SK-N-MC (cell line): ENCODE data around the gene PLD1.

Experiments
- EZH2 ChIP-seq: fragments of 200-600 bp; sonication (generic); IDR thresholded peaks from one replicate; pipeline ENCODE4 v1.6.1; 2017; ENCODE audit warnings: antibody characterized with exemption
- POLR2AphosphoS5 ChIP-seq: IDR thresholded peaks from 2 replicates; pipeline ENCODE4 v1.6.1; 2012; ENCODE audit warnings: mild to moderate bottlenecking, low read depth, low read length, borderline replicate concordance

DNA sequence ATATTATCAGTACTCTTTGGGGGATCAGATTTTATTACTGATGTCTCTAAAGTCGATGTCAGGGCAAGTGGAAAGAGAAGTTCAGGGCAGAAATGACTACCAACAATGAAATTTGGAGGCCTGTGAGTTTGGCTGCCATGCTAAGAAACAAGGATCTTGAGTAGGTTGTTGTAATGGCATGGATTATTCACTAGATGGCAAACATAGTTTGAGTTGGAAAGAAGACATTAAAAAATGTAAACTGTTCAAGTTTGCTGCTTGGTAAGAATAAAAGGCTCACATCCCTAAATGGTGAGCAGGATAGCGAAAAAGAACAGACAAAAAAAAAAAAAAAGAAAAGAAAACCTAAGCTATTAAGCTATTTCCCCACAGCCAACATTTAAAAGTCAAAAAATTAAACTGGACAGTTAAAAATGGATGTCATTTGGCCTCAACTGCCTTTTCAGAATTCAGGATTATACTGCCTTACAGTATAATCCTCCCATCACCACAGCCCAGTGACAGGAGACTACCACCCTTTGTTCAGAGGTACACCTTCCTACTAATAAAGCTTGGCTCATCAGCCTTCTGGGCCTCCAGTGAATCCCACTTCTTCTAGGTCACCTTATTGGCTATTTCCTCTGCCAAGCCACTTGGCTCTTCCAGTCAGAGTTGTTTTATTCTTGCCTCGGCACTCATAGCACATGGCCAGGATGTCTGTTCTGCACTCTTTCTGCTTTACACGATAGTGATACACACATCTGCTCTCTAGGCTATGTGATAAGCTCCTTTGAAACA, 163.7 kb downstream of the PLD1 start:
- TF ChIP-seq POLR2AphosphoS5 (no peak), EZH2 (no peak)
